SKM-1 treated with dmso at 0.1 percent for 144 hours (cell line): ENCODE data around the gene TAS2R39.
A peak's percentile ranks its signal among the peaks of the same experiment; 100 is the strongest.
"Not testable (repeated sequence)": the region's sequence is repeated elsewhere in the genome, so short reads cannot be mapped to it uniquely, and the experiment has no call there.

Experiments used
- DNase-seq: peaks from one replicate; lab custom pipeline; 2025; ENCODE audit not compliant: unreplicated experiment; lab: John Stamatoyannopoulos, UW

Gene TAS2R39

GRCh38 chr7:143183024-143183423 is at the start of gene TAS2R39:
Gene TAS2R39, plus strand, starts transcription at chr7:143183419. Its CDS starts 0 bp downstream, at chr7:143183419.
- DNase-seq = no peak

GRCh38 chr7:143147070-143147469 is 36.1 kb upstream of the TAS2R39 start:
- no peak for DNase-seq

GRCh38 chr7:143148050-143148449 is 35.2 kb upstream of the TAS2R39 start:
- DNase-seq = no peak

DNA sequence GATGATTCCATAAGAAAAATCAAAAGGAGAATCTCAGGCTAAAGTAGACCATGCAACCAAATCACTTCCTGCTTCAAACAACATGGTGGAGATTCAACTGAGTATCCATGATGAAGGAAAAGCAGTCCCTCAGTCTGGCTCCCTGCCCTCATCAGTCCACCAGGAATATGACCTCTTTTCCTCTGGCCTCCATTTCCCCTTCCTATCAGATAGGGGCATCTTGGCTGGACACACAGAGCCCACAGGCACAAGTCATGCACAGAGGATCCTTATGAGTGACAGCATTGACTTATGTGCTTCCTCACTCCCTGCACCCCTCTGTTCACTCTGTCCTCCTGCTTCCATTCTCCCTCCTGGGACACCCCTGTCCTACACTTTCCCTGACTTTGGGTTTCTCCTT is 34.6 kb upstream of the TAS2R39 start:
- no peak for DNase-seq

- DNase-seq = not testable (repeated sequence)
These were observed 32.5 kb upstream of the TAS2R39 start for GRCh38 chr7:143150696-143151095.

- DNase-seq = not testable (repeated sequence)
These were observed 24.6 kb upstream of the TAS2R39 start for GRCh38 chr7:143158617-143159016.

GRCh38 chr7:143171697-143172096 is 11.5 kb upstream of the TAS2R39 start:
- no peak for DNase-seq

- no peak for DNase-seq
These were observed 10.9 kb upstream of the TAS2R39 start for GRCh38 chr7:143172354-143172753.

DNA sequence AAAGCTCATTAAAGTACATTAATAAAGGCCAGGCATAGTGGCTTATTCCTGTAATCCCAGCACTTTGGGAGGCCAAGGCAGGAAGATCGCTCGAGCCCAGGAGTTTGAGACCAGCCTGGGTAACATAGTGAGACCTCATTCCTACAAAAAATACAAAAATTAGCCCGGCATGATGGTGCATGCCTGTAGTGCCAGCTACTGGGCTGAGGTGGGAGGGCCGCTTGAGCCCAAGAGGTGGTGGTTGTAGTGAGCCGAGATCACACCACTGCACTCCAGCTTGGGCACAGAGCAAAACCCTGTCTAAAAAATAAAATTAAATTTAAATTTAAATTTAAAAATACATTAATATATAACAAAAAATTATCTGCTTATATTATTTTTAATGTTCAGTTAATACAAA is 7.1 kb upstream of the TAS2R39 start:
- DNase-seq = no peak

- no peak for DNase-seq
These were observed 5.7 kb upstream of the TAS2R39 start for GRCh38 chr7:143177374-143178119.

DNA sequence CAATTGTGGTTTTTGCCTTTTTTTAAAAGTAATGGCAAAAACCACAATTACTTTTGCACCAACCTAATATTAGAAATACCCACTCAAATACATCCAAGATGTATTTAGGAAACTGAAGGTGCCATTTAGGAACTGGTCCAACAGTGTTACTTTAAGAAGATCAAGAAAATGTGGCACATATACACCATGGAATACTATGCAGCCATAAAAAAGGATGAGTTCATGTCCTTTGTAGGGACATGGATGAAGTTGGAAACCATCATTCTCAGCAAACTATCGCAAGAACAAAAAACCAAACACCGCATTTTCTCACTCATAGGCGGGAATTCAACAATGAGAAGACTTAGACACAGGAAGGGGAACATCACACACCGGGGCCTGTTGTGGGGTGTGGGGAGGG is 2.4 kb upstream of the TAS2R39 start:
- not testable (repeated sequence) for DNase-seq

GRCh38 chr7:143181349-143181748 is 1.9 kb upstream of the TAS2R39 start:
- DNase-seq = no peak

DNA sequence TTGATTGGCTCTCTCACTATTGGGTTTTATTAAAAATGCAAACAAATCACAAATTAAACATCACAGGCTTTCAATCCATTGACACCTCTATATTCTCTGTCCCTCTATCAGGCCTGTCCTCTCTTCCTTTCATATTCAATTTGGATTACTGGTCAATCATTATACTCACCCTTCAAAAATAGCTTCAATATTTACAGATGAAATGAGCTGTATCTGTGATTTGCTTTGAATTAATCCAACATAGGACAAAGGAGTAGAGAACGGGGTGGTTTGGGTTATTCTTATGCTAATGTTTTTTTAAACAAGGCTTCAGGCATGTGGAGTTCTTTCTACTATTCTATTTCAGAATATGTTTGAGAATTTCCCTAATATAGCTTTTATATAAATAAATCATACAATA is 2.3 kb downstream of the TAS2R39 start:
- no peak for DNase-seq

DNA sequence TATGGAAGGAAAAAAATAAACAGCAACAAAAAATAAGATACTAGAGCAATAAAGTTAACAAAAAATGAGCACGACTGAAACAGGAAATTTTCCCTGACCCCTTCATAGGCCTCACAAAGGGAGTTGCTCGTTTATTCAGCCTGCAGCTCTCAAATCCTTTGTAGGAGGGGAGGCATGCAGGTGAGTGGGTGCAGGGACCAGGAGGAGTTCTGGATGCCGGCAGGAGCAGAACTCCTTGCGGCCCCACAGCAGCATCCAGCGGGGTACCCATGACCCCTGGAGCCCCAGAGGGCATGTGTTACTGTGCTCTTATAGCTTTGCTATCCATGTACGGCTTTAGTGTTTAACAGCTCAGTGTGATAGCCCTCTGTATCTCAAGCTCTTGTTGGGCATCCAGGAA is 5.8 kb downstream of the TAS2R39 start:
- DNase-seq = no peak

GRCh38 chr7:143193880-143194279 is 10.7 kb downstream of the TAS2R39 start:
- no peak for DNase-seq

DNA sequence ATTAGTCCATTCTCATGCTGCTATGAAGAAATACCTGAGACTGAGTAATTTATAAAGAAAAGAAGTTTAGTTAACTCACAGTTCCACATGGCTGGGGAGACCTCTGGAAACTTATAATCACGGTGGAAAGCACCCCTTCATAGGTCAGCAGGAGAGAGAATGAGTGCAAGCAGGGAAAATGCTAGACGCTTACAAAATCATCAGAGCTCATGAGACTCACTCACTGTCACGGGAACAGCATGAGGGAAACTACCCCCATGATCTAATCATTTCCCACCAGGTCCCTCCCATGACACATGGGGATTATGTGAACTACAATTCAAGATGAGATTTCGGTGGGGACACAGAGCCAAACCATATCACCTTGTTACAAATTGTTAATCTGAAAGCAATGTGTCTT is 15.8 kb downstream of the TAS2R39 start:
- DNase-seq = no peak

- no peak for DNase-seq
These were observed 18.9 kb downstream of the TAS2R39 start for GRCh38 chr7:143202161-143202560.

DNA sequence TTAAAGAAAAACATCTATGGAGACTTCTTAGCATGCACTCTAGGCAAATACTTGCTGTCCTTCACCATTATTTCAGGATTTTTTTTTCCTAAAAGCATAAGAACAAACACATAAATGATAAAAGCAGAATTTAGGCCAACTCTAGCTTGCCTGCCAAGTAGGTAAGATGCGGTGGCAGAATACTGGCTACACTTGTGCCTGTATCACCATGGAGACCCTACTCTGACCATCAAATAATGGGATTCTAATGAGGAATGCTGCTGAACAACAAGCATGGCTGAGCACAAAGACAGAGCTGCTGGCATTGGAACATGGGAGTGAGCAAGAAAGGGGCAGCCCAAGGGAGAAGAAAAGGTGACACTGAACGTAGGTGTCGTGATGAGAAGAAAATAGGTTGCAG is 20.2 kb downstream of the TAS2R39 start:
- DNase-seq = no peak

- peak; percentile 99 for DNase-seq
These were observed 22.5 kb downstream of the TAS2R39 start for GRCh38 chr7:143205560-143206293.

DNA sequence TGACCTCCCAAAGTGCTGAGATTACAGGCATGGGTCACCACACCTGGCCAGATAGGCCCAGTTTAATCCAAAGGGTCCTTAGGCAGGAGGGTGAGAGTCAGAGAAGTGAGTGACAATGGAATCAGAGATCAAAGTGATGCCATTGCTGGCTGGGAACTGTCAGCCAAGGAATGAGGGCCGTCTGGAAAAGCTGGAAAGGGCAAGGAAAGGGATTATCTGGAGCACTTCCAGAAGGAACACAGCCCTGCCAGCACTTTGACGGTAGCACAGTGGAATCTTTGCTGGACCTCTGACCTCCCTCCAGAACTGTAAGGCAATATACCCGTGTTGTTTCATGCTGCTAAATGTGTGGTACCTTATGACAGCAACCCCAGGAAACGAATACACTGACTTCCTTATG is 27.3 kb downstream of the TAS2R39 start:
- DNase-seq = no peak

DNA sequence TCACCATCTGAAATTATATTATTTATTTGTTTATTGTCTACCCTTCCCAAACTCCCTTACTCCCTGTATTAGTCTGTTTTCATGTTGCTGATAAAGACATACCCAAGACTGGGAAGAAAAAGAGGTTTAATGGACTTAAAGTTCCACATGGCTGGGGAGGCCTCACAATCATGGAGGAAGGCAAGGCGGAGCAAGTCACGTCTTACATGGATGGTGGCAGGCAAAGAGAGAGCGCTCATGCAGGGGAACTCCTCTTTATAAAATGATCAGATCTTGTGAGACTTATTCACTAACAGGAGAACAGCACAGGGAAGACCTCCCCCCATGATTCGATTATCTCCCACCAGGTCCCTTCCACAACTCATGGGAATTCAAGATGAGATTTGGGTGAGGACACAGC is 30.3 kb downstream of the TAS2R39 start:
- not testable (repeated sequence) for DNase-seq
